Prostate gland (tissue), 2 donors: ENCODE results near the gene EED.

Source experiments
- POLR2A ChIP-seq: fragments of 450-650 bp; IDR thresholded peaks from one replicate; pipeline ENCODE4 v1.6.1; 2016; ENCODE audit warnings: antibody characterized with exemption, mild to moderate bottlenecking
- POLR2AphosphoS5 ChIP-seq: sonication (generic); formaldehyde crosslinking; IDR thresholded peaks from one replicate; pipeline ENCODE4 v1.6.1; 2017; ENCODE audit warnings: antibody characterized with exemption
- TF ChIP-seq, protein P1 (sequence below), 4 experiments: fragments of 200-600 bp in 2 of 4; fragments of 450-650 bp in 2 of 4; sonication (generic) in 2 of 4; IDR thresholded peaks; 1 replicate in 3 of 4; 2 replicates in 1 of 4; pipeline ENCODE4 v1.5.1; 2016 to 2019; ENCODE audit warnings: antibody characterized with exemption in 4 of 4, mild to moderate bottlenecking in 2 of 4, moderate library complexity in 2 of 4

DNA sequence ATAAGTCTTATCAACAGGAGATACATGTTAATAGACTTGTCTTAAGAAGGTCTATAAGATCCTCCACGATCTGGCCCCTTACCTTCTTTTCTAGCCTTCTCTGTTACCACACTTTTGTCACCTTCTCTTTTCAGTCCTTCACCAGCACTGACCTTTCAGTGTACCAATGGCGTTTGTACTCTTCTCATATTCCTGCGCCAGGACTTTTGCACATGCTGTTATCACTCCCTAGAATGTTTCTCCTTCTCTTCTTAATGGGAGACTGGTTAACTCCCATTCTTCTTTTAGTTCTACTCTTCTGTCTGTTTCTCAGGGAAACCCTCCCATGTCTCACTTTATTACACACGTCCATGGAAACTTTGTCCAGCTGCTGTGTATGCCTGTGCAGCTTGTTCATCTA lies 4.4 kb upstream of the EED start:
- TF ChIP-seq, protein P1, sequence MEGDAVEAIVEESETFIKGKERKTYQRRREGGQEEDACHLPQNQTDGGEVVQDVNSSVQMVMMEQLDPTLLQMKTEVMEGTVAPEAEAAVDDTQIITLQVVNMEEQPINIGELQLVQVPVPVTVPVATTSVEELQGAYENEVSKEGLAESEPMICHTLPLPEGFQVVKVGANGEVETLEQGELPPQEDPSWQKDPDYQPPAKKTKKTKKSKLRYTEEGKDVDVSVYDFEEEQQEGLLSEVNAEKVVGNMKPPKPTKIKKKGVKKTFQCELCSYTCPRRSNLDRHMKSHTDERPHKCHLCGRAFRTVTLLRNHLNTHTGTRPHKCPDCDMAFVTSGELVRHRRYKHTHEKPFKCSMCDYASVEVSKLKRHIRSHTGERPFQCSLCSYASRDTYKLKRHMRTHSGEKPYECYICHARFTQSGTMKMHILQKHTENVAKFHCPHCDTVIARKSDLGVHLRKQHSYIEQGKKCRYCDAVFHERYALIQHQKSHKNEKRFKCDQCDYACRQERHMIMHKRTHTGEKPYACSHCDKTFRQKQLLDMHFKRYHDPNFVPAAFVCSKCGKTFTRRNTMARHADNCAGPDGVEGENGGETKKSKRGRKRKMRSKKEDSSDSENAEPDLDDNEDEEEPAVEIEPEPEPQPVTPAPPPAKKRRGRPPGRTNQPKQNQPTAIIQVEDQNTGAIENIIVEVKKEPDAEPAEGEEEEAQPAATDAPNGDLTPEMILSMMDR (IDR thresholded peaks at IDR 0.05): no peak
- TF ChIP-seq POLR2A (no peak), POLR2AphosphoS5 (no peak)
